ENCODE measurements around the gene CASKIN1.
A peak's percentile ranks its signal among the peaks of the same experiment; 100 is the strongest.

The CASKIN1 gene

GRCh38 chr16:2190659-2191445 is 5.6 kb downstream of the CASKIN1 start:
- no peak for DNase-seq

GRCh38 chr16:2190002-2190658 is 6.3 kb downstream of the CASKIN1 start:
- DNase-seq, result no peak

- DNase-seq, result no peak
Measured at GRCh38 chr16:2189252-2189893, 7.0 kb downstream of the CASKIN1 start.

DNA sequence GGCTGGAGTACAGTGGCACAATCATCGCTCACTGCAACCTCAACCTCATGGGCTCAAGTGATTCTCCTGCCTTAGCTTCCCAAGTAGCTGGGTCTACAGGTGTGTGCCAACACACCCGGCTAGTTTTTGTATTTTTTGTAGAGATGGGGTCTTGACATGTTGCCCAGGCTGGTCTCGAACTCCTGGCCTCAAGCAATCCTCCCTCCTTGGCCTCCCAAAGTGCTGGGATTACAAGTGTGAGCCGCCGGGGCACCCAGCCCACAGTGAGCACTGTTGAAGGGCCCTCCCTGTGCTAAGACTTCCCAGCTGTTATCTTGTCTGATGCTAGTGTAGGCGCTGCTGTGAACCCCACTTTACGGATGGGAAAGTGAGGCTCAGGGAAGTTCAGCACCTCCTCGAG is 8.0 kb downstream of the CASKIN1 start:
- no peak for DNase-seq

DNA sequence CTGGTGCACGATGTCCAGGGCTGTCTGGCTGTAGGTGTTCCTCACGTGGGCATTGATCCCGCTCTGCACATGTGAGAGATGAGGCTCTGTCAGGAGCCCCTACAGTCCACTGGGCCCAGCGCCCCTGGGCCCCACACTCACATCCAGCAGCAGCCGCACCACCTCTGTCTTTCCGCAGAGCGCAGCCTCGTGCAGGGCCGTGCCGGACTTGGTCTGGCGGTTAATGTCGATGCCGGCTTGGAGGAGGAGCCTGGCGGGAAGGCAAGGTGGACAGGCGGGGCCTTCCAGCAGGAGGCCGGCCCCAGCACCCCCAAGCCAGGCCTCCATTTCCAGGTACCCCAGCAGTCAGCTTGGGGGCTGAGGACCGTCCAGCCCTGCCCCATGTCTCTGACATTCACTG is 9.2 kb downstream of the CASKIN1 start:
- DNase-seq, result no peak

DNA sequence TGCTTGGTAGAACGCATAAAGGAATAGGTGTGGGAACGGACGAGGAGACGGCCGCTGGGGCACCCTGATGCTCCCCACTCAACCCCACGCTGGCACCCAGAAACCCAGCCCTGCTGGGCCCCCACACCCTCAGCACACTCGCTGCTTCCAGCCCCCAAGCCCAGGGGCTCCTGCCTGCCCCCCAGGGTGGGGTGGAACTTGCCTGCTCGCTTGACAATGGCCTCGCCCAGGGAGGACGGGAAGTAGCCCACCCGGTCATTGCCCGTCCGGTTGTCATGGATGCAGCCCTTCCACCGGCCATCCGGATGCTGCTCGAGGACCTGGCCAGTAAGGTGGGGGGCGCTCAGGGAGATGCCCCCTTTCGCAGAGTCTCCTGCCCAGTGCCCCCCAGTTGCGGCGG is 9.9 kb downstream of the CASKIN1 start:
- no peak for DNase-seq

DNA sequence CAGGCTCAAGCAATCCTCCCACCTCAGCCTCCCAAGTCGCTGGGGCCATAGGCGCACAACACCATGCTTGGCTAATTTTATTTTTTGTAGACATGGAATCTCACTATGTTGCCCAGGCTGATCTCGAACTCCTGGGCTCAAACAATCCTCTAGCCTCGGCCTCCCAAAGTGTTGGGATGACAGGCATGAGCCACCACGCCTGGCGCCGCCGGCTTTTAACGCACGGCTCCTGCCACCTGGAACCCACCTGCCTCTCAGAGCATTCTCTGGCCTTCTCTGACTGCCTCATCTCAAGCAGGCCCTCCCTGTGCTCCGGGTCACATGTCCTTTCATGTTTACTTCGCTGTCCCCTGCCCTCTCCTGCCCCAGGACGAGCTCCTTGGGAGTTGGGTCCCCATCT is 10.3 kb downstream of the CASKIN1 start:
- no peak for DNase-seq

- no peak for DNase-seq
Measured at GRCh38 chr16:2184962-2185361, 11.4 kb downstream of the CASKIN1 start.

GRCh38 chr16:2184346-2184745 is 12.1 kb downstream of the CASKIN1 start:
- DNase-seq, result no peak

- DNase-seq, result no peak
Measured at GRCh38 chr16:2183671-2184070, 12.7 kb downstream of the CASKIN1 start.

DNA sequence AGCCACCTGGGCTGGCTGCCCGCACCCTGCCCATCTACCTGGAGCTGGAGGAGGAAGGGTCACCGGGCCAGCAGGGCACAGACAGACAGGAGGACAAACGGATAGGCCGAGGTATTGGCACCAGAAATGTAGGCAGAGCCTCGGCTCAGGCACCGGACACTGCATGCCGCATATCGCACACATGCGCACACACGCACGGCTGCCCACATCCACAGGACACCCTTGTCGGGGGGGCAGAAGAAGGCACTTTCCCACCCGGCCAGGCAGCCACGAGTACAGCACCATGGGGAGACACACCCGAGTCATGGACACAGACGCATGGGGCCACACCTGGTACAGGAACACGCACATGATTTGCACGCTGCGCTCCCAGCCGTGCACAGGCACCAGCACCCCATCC is 14.5 kb downstream of the CASKIN1 start:
- DNase-seq, result no peak

- no peak for DNase-seq
Measured at GRCh38 chr16:2180962-2181923, 15.2 kb downstream of the CASKIN1 start.

- no peak for DNase-seq
Measured at GRCh38 chr16:2180461-2180860, 15.9 kb downstream of the CASKIN1 start.

- no peak for DNase-seq
Measured at GRCh38 chr16:2179576-2179975, 16.8 kb downstream of the CASKIN1 start.

DNA sequence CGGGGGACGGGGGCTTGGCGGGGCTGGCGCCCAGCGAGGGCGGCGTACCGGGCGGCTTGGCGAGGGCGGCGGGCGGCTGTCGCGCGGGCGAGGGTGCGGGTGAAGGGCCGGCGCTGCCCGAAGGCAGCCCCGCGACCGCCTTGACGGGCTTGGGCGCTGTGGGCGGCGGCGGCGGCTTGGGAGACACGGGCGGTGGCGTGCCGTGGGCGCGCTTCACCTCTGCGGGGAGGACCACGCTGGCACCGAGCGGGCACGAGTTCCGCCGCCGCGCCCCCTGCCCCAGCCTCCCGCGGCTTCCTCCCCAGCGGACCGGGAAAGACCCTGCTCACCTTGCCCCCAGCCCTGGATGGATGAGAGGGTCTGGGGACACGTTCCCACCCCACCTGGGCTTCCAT is 17.3 kb downstream of the CASKIN1 start:
- no peak for DNase-seq

DNA sequence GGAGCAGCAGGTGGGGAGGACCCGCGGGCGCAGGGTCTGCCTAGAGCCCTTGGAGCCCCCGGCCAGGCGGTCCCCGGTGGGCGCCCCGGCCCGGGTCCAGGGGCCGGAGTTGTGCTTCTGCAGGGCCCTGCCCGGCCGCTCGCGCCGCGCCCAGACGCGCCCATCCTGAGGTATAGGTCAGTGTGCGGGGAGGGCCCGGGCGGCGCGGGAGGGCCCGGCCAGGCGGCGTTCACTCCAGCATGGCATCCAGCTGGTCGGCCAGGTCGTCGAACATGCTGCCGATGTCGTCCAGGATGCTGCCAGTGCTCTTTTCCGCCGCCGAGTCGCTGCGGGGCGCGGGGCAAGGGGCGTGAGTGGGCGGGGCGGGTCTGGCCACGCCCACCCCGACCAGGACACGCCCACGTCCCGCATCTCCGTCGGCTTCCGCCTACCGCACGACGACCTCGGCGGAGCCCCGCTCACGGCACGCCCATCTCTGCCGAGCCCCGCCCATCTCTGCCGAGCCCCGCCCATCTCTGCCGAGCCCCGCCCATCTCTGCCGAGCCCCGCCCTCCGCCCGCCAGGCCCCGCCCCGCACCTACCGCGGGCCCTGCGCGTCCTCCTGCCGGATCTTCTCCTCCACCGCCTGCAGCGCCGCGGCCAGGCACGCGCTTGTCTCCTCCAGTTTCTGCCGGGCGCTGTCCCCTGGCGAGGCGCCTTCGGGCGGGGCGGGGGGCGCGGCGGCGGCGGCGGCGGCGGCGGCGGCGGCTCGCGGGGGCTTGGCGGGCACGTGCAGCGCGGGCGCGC is 17.9 kb downstream of the CASKIN1 start:
- peak; percentile 52 for DNase-seq

GRCh38 chr16:2177561-2177960 is 18.8 kb downstream of the CASKIN1 start:
- no peak for DNase-seq

DNA sequence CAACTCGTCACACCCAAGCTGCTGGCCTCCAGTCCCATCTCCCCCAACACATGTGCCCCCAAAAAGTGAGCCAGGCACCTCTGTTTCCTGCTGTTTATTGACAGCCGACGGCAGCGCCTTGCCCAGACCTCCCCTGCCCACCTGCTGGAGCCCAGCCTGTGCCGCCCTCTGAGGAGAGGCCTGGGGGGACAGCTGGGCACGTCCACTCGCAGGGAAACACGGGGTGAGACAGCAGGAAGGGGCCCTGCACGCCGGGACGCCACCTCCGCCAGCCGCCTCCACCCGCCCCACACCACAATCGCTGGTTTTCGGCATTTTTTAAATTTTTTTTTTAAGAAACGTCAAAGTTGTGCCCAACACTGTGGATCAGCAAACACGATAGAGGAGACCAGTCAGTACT is 19.3 kb downstream of the CASKIN1 start:
- no peak for DNase-seq

- no peak for DNase-seq
Measured at GRCh38 chr16:2176047-2176446, 20.4 kb downstream of the CASKIN1 start.

- DNase-seq, result no peak
Measured at GRCh38 chr16:2175454-2175853, 21.0 kb downstream of the CASKIN1 start.

DNA sequence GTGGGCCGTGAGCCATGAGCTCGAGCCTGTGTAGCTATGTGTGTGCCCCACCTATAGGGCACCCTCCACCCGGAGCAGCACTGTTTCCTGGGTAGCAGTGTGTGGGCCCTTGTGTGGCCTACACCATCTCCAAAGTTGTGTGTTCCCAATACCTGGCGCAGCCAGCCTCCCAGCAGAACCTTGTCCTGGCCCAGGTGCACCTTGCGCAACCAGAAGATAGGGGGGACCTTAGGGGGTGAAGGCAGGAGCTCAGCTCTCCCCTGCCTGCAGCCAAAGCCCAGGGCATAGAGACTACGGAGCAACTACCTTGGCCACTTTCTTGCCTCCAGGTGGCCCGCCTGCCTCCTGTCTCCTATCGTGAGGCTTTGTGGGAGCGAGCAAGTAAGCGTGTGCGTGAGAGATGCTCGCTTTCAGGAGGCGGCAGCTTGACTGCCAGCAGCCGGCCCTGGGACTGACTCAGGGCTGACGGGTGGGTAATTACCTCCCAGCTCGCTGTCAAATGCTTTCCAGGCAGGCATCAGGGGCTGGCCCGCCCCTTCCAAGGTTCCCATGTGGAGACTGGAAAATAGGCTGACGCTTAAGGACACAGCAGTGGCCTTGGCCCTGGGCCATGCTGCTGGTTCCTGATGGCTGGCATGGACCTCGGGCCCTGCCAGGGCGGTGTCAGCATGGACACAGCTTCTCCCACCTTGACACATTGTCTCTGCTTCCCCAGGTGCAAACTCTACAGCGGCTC is 21.8 kb downstream of the CASKIN1 start:
- no peak for DNase-seq
